Testis (tissue), 2 donors: ENCODE data around the gene SYNPR.

Experiments used
- CTCF ChIP-seq, 3 experiments: fragments of 450-650 bp in 2 of 3; fragments of 200-600 bp in 1 of 3; sonication (generic) in 1 of 3; IDR thresholded peaks; one replicate each; pipeline ENCODE4 v1.5.1; 2016 to 2019; ENCODE audit warnings: antibody characterized with exemption in 3 of 3, mild to moderate bottlenecking in 2 of 3, moderate library complexity in 1 of 3
- POLR2A ChIP-seq: fragments of 450-650 bp; IDR thresholded peaks from one replicate; pipeline ENCODE4 v1.6.1; 2017; ENCODE audit warnings: antibody characterized with exemption, mild to moderate bottlenecking, moderate library complexity

GRCh38 chr3:63613561-63613960 is 335.5 kb downstream of the SYNPR start:
- TF ChIP-seq CTCF (IDR thresholded peaks at IDR 0.05) = no peak
- TF ChIP-seq POLR2A = no peak
